H1 (cell line): ENCODE measurements around the gene TASOR2. TPM values are rescaled to one million over a fixed set of nuclear protein-coding genes. Genes with fewer than 3 reads are reported as not detected.

Experiments used
- BACH1 ChIP-seq: IDR thresholded peaks from 2 replicates; pipeline ENCODE4 v1.6.1; 2012; ENCODE audit warnings: low read length, improper control_type of control experiment
- polyA plus RNA-seq, 7 experiments: library from polyadenylated mRNA; depleted of rRNA in 3 of 7; stranded (reverse) in 5 of 7; unstranded in 2 of 7; fragments of >200 nt in 5 of 7; fragments of 200-250 nt in 2 of 7; gene quantifications; 1 replicate in 5 of 7; 2 replicates in 1 of 7; 4 replicates in 1 of 7; pipeline versions ENCODE4 v1.2.1 to v1.2.3, GENCODE V29; 2011 to 2013; ENCODE audit warnings: missing spikeins in 2 of 7, mixed read lengths in 2 of 7
- total RNA-seq: library from RNA; stranded (reverse); fragmentation: NEBNext Ultra II Directional; extraction: Animal tissue kit (Norgen Biotek cat#: 25700); gene quantifications from 2 replicates; pipeline ENCODE4 v1.2.1, GENCODE V29; 2021

Gene TASOR2
- total and polyA plus RNA-seq, 2 of the 8 experiments (the other 6 are each of a cell fraction or from before 2014, with no cell fraction given) = 13.1 to 74.9 TPM

DNA sequence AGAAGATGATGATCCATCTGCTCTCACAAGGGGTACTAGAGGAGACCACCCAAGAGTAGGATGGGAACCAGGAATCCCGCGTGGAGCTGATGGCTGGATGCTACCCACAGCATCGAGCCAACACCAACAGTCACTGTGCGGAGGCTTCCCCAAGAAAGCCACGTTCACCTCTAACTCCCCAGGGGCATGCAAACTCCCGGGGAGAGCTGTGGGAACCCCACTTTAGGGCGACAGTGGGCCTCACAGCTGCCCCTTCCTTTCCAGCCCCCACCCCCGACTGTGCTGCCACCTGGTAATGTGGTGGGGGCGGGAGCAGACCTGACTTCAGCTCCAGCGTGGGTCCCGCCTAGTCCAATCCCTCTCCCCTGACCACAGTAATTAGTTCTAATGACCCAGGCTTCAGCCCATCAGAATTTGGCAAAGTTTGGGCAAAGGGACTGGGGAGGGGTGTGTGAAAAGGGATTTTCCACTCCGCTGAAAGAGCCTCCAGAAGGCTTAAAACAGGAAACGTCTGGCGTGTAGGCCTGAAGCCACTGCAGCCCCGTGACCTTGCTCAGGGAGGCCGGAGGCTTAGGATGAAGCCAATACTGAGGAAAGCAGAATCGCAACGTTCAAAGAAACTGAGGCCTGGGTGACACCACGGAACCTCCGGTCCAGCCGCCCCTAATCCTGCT is 38.6 kb upstream of the TASOR2 start (continued):
- TF ChIP-seq BACH1 = no peak
- TF ChIP-seq, all 59 proteins: peak for 0
